Activated T-cell treated with anti-CD3 and anti-CD28 coated beads for 1 hour (primary cell): ENCODE results near the gene PIM1.

Experiments used
- DNase-seq: peaks from one replicate; pipeline ENCODE4 v3.0.0-alpha.2; 2020; ENCODE audit warnings: low read depth

PIM1 gene

DNA sequence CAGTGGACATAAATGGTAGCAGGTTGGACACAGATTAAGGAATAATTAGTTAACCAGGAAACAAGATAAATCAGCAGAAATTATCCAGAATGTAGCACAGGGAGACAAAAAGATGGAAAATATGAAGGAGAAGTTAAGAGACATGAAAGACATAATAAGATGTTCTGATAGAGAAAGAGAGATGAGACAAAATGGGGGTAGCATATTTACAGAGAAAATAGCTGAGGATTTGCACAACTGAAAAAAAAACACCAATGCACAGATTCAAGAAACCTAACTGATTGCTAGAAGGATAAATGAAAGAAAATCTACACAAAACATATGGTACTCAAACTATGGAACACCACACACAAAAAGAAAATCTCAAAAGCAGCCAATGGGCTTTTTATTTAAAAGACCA lies 53.0 kb downstream of the PIM1 start:
- DNase-seq: no peak
